Suppressor macrophage (primary cell): ENCODE measurements around the gene LLGL1.
A peak's percentile ranks its signal among the peaks of the same experiment; 100 is the strongest.

ENCODE experiments used
- DNase-seq, 4 experiments: peaks; one replicate each; pipeline ENCODE4 v3.0.0-alpha.2; 2020 to 2022

LLGL1 gene

GRCh38 chr17:18253187-18253884, 27.9 kb downstream of the LLGL1 start:
- no peak for DNase-seq

- DNase-seq = no peak
Measured at GRCh38 chr17:18253947-18254821, 28.7 kb downstream of the LLGL1 start.

GRCh38 chr17:18254888-18255649, 29.6 kb downstream of the LLGL1 start:
- DNase-seq = no peak

- no peak for DNase-seq
Measured at GRCh38 chr17:18256351-18256750, 30.9 kb downstream of the LLGL1 start.

GRCh38 chr17:18256776-18257175, 31.3 kb downstream of the LLGL1 start:
- no peak for DNase-seq

- peak; percentile 73 to 87 (median 82) for DNase-seq
Measured at GRCh38 chr17:18257268-18257981, 32.0 kb downstream of the LLGL1 start.

GRCh38 chr17:18257982-18258355, 32.5 kb downstream of the LLGL1 start:
- DNase-seq = peak; percentile 92 to 95 (median 94)

- peak; percentile 61 to 88 (median 74) for DNase-seq
Measured at GRCh38 chr17:18258356-18259038, 33.1 kb downstream of the LLGL1 start, which contains the start of gene FLII. FLII (minus strand) TSS chr17:18258738; CDS start chr17:18258690, 48 bp downstream.

- peak in 1 of 4 experiments; percentile 8 for DNase-seq
Measured at GRCh38 chr17:18259621-18260331, 34.3 kb downstream of the LLGL1 start.

- DNase-seq = peak; percentile 92 to 97 (median 96)
Measured at GRCh38 chr17:18260332-18261145, 35.1 kb downstream of the LLGL1 start, which contains the start of gene MIEF2. MIEF2 (plus strand) TSS chr17:18260662; CDS start chr17:18262721, 2,059 bp downstream.

GRCh38 chr17:18261146-18261515, 35.7 kb downstream of the LLGL1 start:
- DNase-seq = peak; percentile 47 to 71 (median 58)

- no peak for DNase-seq
Measured at GRCh38 chr17:18261659-18262058, 36.2 kb downstream of the LLGL1 start.

GRCh38 chr17:18262111-18262510, 36.7 kb downstream of the LLGL1 start:
- peak in 3 of 4 experiments; percentile 23 to 26 (median 24) for DNase-seq

GRCh38 chr17:18262641-18263040, 37.2 kb downstream of the LLGL1 start:
- DNase-seq = peak in 3 of 4 experiments; percentile 11 to 22 (median 14)

- DNase-seq = no peak
Measured at GRCh38 chr17:18263885-18264682, 38.6 kb downstream of the LLGL1 start.

- DNase-seq = no peak
Measured at GRCh38 chr17:18267366-18267765, 41.9 kb downstream of the LLGL1 start.

GRCh38 chr17:18267927-18268711, 42.7 kb downstream of the LLGL1 start:
- no peak for DNase-seq
